NCI-H146 (cell line): ENCODE measurements around the gene AIPL1.

Experiments used
- DNase-seq: peaks from one replicate; lab custom pipeline; 2025; lab: John Stamatoyannopoulos, UW

The AIPL1 gene

DNA sequence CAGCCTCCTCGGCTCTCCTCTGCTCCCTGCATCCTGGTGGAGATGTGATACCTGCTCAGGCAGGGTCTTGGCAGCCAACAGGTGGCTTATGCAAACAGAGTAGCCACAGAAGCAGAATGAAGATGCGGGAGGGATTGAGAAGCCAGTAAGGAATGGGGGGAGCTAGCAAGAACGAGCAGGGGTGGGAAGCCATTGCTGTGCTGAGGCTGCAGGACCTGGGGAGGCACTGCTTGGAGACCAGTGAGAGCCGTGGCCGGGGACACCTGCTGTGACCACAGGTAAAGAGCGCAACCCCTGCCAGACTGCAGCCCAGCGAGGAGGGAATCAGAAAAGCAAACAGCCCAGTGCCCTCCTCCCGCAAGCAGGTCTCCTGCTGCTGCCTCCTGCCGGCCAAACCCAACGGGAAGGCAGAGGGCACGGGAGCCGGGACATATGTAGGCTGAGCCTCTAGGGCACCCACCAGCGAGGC is 14.7 kb downstream of the AIPL1 start:
- DNase-seq: peak; percentile 85

GRCh38 chr17:6415616-6416015 is 19.3 kb downstream of the AIPL1 start:
- DNase-seq: no peak

GRCh38 chr17:6413065-6413464 is 21.9 kb downstream of the AIPL1 start:
- DNase-seq: peak; percentile 71

GRCh38 chr17:6408735-6409134 is 26.2 kb downstream of the AIPL1 start:
- no peak for DNase-seq

- DNase-seq: no peak
Measured at GRCh38 chr17:6408276-6408675, 26.6 kb downstream of the AIPL1 start.

- no peak for DNase-seq
Measured at GRCh38 chr17:6402258-6402657, 32.7 kb downstream of the AIPL1 start.

DNA sequence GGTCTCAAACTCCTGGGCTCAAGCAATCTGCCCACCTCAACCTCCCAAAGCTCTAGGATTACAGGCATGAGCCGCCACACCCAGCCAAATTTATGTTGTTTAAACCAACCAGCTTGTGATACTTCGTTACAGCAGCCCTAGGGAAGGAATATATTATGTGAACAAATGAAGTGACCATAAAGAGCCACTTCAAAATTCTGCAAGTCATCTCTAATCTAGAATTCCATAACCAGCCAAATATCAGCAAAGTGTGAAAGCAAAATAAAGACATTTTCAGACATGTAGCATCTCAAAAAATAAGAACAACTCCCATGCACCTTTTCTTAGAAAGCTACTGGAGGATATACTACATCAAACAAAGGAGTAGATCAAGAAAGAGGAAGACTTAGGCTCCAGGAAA is 36.0 kb downstream of the AIPL1 start:
- no peak for DNase-seq

DNA sequence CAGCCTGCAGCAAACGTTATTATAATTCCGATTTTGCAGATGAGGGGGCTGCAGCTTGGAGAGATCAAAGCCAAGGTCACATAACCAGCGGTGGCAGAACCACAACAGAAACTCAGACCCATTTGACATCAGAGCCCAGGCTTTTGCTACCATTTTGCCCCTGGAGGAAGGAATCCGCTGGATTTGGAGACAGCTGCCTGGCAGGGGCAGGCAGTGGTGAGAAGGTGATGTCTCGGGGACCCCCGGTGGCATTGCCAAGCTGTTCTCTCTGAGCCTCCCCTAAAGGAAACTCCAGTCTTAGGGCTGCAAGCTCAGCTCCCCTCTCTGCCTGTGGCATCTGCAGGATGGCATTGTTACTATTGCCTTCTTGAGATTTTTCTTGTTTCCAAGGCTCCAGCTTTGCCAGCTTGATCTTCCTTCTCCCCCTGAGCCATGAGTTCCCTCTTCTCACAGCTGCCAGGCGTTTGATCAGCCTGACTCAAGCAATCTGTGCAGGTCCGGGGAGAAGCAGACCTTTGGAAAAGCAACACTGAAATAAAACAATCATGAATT is 40.8 kb downstream of the AIPL1 start:
- DNase-seq: no peak

GRCh38 chr17:6393351-6393952 is 41.5 kb downstream of the AIPL1 start:
- DNase-seq: peak; percentile 79

- peak; percentile 95 for DNase-seq
Measured at GRCh38 chr17:6392609-6393350, 42.1 kb downstream of the AIPL1 start.

DNA sequence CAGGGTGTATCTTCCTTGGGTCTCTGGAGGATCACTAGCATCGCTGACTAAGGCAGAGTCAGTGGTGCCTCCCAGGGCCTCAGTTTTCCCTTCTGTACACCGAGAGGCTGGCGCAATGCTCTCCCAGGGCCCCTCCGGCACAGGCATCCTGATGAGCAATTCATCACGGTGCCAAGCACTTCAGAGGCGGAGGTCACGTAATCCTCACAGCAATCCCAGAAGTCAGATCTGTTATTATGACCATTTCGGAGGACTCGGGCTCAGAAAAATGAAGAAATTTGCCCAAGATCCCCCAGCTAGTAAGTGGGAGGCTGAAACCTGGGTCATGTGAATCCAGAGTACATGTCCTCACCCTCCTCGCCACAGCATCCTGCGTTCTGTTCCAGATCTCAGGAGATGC is 46.5 kb downstream of the AIPL1 start:
- DNase-seq: no peak

DNA sequence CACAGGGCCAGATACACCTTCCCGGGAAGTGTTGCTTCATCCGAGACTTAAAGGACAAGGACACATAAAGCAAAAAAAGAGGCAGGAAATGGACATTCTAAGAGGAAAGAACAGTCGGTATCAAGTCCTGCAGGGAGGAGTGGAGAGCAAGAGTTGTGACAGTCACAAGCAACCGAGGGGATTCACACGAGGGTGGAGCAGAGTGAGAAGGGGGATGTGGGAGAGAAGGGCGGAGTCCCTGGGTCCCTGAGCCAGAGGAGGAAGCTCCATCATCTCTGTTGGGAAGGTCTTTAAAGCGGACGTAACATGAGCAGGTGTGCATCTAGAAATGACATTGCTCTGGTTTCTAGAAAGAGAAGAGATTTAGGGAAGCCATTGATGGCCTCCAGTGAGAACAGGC is 47.1 kb downstream of the AIPL1 start:
- DNase-seq: no peak

GRCh38 chr17:6387442-6387841 is 47.5 kb downstream of the AIPL1 start:
- no peak for DNase-seq

DNA sequence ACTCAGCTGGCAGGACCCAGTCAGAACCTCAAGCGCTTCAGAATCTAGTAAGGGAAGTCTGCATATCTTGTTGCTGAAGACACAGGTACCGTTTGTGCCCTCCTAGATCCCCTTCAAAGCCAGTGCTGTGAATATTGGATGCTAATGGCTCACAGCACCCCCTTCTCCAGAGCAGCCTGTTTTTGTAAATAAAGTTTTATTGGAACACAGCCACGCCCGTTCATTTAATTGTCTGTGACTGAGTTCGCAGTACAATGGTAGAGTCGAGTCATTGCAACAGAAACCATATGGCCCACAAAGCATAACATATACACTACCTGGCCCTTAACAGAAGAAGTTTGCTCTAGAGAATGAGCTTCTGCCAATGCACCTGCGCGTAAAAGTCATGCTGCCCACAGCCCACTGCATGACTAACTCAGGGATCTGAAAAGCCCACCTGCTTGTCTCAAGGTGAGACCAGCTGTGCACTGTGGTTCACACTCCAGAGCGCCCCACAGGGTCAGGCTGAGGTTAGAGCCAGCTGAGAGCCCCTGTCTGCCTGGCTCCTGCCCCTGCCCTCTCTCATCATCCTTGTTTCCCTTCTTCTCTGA is 48.8 kb downstream of the AIPL1 start:
- DNase-seq: no peak

- no peak for DNase-seq
Measured at GRCh38 chr17:6384481-6384880, 50.4 kb downstream of the AIPL1 start.

DNA sequence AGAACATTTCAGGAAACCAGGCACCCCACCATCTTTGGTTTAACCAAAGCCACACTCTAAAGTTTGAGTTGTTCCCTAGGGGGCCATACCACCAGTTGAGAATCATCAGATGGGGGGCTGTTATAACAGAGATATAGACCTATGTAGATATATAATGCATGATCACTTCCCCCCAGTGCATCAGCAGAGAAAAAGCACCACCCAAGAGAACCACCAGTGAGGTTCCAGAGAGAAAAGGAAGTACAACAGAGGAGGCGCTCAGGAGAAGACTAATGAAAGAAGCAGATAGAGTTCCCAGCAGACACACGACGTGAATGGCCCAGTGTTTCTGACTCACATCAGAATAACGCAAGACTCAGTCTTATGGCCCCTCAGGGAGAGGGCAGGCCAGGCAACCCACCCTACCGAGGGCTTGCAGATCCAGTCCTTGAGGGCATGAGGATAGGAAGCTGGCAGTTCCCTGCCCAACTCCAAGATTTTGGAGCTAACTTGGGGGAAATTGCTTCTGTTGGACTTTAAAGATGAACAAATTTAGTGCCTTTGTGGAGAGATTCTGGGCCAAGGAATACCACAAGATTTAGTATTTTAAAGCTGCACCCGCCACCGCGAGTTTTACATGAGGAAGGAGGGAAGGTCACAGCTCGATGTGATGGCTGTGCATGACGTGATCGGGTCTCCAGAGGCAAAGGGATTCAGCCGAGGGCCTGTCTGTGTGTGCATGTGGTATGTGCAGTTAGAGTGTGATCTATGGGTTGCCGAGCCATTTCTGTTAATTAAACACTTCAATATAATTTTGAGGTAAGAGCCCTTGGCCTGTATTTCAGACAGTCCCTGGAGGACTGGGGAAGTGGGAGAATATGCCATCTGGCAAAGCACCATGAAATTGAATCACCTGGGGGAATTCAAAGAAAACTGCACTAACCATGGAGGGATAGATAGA is 53.1 kb downstream of the AIPL1 start:
- DNase-seq: no peak

- no peak for DNase-seq
Measured at GRCh38 chr17:6380915-6381438, 53.9 kb downstream of the AIPL1 start.

GRCh38 chr17:6377906-6378305 is 57.0 kb downstream of the AIPL1 start:
- no peak for DNase-seq

DNA sequence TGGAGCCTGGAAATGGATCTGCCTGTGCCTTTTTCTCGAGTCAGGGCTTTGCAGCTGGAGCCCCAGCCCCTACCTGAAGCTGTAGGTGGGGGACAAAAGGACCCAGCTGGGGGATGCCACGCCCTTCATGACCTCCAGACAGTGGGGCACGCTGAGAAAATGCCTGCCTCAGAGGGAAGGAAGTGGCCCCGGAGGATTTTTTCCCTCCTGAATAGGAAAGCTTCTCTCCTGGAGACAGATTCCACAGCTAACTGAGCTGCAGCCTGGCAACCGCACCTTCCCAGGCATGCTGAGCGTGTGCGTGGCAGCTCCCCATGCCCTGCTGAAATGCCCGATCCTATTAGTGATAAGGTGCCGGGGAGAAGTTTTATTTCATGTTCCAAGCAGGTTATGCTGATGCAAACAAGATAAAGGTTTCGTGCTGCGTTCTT is 58.0 kb downstream of the AIPL1 start:
- DNase-seq: no peak

GRCh38 chr17:6374761-6375312 is 60.1 kb downstream of the AIPL1 start:
- peak; percentile 25 for DNase-seq

DNA sequence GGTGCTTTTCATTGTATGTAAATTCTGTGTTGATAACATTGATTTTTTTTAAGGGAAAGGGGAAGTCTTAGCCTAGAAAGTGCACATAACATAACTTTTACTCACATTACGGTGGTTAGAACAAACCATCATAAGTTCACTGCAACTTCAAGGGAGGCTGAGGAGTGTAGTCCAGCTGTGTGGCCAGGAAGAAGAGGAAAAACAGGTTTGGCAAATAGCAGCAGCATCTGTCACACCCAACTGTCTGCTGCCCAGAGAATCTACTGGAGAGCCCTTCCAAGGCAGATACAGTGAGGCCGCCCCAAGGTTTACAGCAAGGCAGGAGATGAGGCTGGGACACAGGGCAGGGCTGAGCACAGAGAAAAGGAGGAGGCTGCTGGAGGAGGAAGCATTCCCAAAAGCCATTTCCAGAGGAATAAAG is 60.6 kb downstream of the AIPL1 start:
- no peak for DNase-seq
